H1 (cell line): Measurements from ENCODE around the gene LSM4. TPM values are rescaled to one million over a fixed set of nuclear protein-coding genes. Genes with fewer than 3 reads are reported as not detected.

Source experiments
- CTCF ChIA-PET: fragments of 300-600 bp; sonication (Branson Sonifier 250); formaldehyde crosslinking; loops from one replicate; lab custom pipeline; 2021; ENCODE audit not compliant: partially characterized antibody; lab: Charles Lee
- POLR2A ChIA-PET: fragments of 300-600 bp; sonication (Branson Sonifier 250); formaldehyde crosslinking; loops from one replicate; lab custom pipeline; 2021; ENCODE audit warnings: inconsistent platforms; ENCODE audit not compliant: partially characterized antibody; lab: Charles Lee
- DNase-seq, 2 experiments: peaks; one replicate each; pipeline versions ENCODE4 v3.0.0 to v3.0.0-alpha.2; 2010 to 2022; ENCODE audit warnings: low spot score in 2 of 2, low read depth in 1 of 2, mixed read lengths in 1 of 2
- FAIRE-seq: peaks from 2 replicates; lab custom pipeline; 2011; peaks lifted over from hg19 to GRCh38; lab: Jason Lieb, UNC
- H2AFZ ChIP-seq: 2 replicates; pipeline ENCODE4 v1.8.1; 2012; ENCODE audit warnings: low read length, inconsistent platforms
- H2AK5ac ChIP-seq: 2 replicates; pipeline ENCODE4 v1.6.1; 2013; ENCODE audit warnings: low read depth, low read length
- H2BK120ac ChIP-seq: replicated peaks from 2 replicates; pipeline ENCODE3; 2013; ENCODE audit warnings: low read depth, low read length, inconsistent platforms
- H2BK12ac ChIP-seq: 2 replicates; pipeline ENCODE4 v1.6.1; 2013; ENCODE audit warnings: low read depth, low read length
- H2BK15ac ChIP-seq: 2 replicates; pipeline ENCODE4 v1.6.1; 2013; ENCODE audit warnings: low read length
- H2BK20ac ChIP-seq: 2 replicates; pipeline ENCODE4 v1.6.1; 2013; ENCODE audit warnings: low read length
- H2BK5ac ChIP-seq: 2 replicates; pipeline ENCODE4 v1.6.1; 2013; ENCODE audit warnings: low read depth, low read length
- H3K14ac ChIP-seq: 2 replicates; pipeline ENCODE4 v1.6.1; 2013; ENCODE audit warnings: inconsistent platforms; ENCODE audit not compliant: insufficient read length
- H3K18ac ChIP-seq: 2 replicates; pipeline ENCODE4 v1.6.1; 2013; ENCODE audit warnings: low read length; ENCODE audit errors: extremely low read depth
- H3K23ac ChIP-seq: 2 replicates; pipeline ENCODE4 v1.6.1; 2013; ENCODE audit warnings: inconsistent platforms; ENCODE audit not compliant: insufficient read length
- H3K23me2 ChIP-seq: 2 replicates; pipeline ENCODE4 v1.6.1; 2013; ENCODE audit warnings: low read depth, low read length
- H3K27ac ChIP-seq: 2 replicates; pipeline ENCODE4 v1.6.1; 2011; ENCODE audit warnings: low read depth, low read length, inconsistent platforms
- H3K27me3 ChIP-seq, 4 experiments: replicated peaks in 1 of 4; 1 replicate in 1 of 4; 2 replicates in 3 of 4; pipeline versions ENCODE4 v1.6.1 to v1.8.1; 2011 to 2013; ENCODE audit warnings: low read length in 3 of 4, mild to moderate bottlenecking in 3 of 4, inconsistent platforms in 2 of 4, mixed read lengths in 2 of 4, moderate library complexity in 1 of 4; ENCODE audit not compliant: control insufficient read depth in 3 of 4, insufficient read depth in 3 of 4; ENCODE audit errors: extremely low read depth in 1 of 4
- H3K36me3 ChIP-seq, 4 experiments: 2 replicates each; pipeline versions ENCODE4 v1.6.1 to v1.8.1; 2011 to 2013; ENCODE audit warnings: mild to moderate bottlenecking in 4 of 4, low read length in 3 of 4, moderate library complexity in 2 of 4, control low read depth in 1 of 4, inconsistent platforms in 1 of 4; ENCODE audit not compliant: insufficient read depth in 4 of 4, control insufficient read depth in 2 of 4
- H3K4ac ChIP-seq: replicated peaks from 2 replicates; pipeline ENCODE3; 2013; ENCODE audit warnings: low read length, low read depth, mixed read lengths, inconsistent platforms; ENCODE audit not compliant: insufficient read length
- H3K4me1 ChIP-seq, 4 experiments: replicated peaks in 1 of 4; 1 replicate in 1 of 4; 2 replicates in 3 of 4; pipeline versions ENCODE4 v1.6.1 to v1.8.1; 2011 to 2013; ENCODE audit warnings: low read length in 3 of 4, inconsistent platforms in 2 of 4, mixed read lengths in 1 of 4; ENCODE audit not compliant: insufficient read depth in 4 of 4, control insufficient read depth in 3 of 4
- H3K4me2 ChIP-seq, 2 experiments: 2 replicates each; pipeline versions ENCODE4 v1.6.1 to v1.8.1; 2011 to 2013; ENCODE audit warnings: low read depth in 2 of 2, low read length in 2 of 2, control low read depth in 1 of 2, inconsistent platforms in 1 of 2, mild to moderate bottlenecking in 1 of 2; ENCODE audit not compliant: insufficient read depth in 1 of 2
- H3K4me3 ChIP-seq, 4 experiments: fragments of 200-600, 300-600 bp in 1 of 4; sonication (generic), shearing (Covaris generic), sonication (Bioruptor Twin) in 1 of 4; 2 replicates each; pipeline versions ENCODE4 v1.5.1 to v1.8.1; 2011 to 2016; ENCODE audit warnings: low read length in 4 of 4, low read depth in 3 of 4, control low read depth in 2 of 4, inconsistent platforms in 2 of 4, mild to moderate bottlenecking in 2 of 4, mixed read lengths in 1 of 4, moderate library complexity in 1 of 4; ENCODE audit not compliant: insufficient read depth in 2 of 4; ENCODE audit errors: extremely low read depth in 1 of 4
- H3K56ac ChIP-seq: replicated peaks from 2 replicates; pipeline ENCODE3; 2013; ENCODE audit warnings: low read depth, mild to moderate bottlenecking, mixed read lengths, low read length, inconsistent platforms; ENCODE audit not compliant: insufficient read length
- H3K79me1 ChIP-seq: 2 replicates; pipeline ENCODE4 v1.6.1; 2013; ENCODE audit warnings: low read depth, low read length, control low read depth
- H3K79me2 ChIP-seq, 2 experiments: 2 replicates each; pipeline versions ENCODE4 v1.6.1 to v1.8.1; 2012 to 2013; ENCODE audit warnings: low read length in 2 of 2, mild to moderate bottlenecking in 2 of 2, inconsistent platforms in 1 of 2; ENCODE audit not compliant: insufficient read depth in 2 of 2, control insufficient read depth in 1 of 2
- H3K9ac ChIP-seq, 4 experiments: replicated peaks in 1 of 4; 1 replicate in 1 of 4; 2 replicates in 3 of 4; pipeline versions ENCODE4 v1.6.1 to v1.8.1; 2011 to 2013; ENCODE audit warnings: low read depth in 3 of 4, low read length in 3 of 4, control low read depth in 2 of 4, mild to moderate bottlenecking in 2 of 4, moderate library complexity in 2 of 4, inconsistent platforms in 1 of 4; ENCODE audit errors: extremely low read depth in 1 of 4
- H3K9me3 ChIP-seq, 2 experiments: 2 replicates each; pipeline versions ENCODE4 v1.6.1 to v1.8.1; 2012 to 2013; ENCODE audit warnings: mild to moderate bottlenecking in 2 of 2, moderate library complexity in 2 of 2, control low read depth in 1 of 2, inconsistent platforms in 1 of 2, low read depth in 1 of 2, low read length in 1 of 2, mixed read lengths in 1 of 2; ENCODE audit not compliant: insufficient read depth in 2 of 2
- H4K20me1 ChIP-seq, 2 experiments: replicated peaks in 1 of 2; 2 replicates each; pipeline versions ENCODE3 to v1.8.1; 2011 to 2013; ENCODE audit warnings: inconsistent platforms in 2 of 2, low read length in 2 of 2, mild to moderate bottlenecking in 1 of 2; ENCODE audit not compliant: insufficient read depth in 2 of 2, control insufficient read depth in 1 of 2
- H4K5ac ChIP-seq: 2 replicates; pipeline ENCODE4 v1.6.1; 2013; ENCODE audit warnings: low read length, low read depth, mixed read lengths, inconsistent platforms; ENCODE audit not compliant: insufficient read length
- H4K8ac ChIP-seq: 2 replicates; pipeline ENCODE4 v1.8.0; 2013; ENCODE audit warnings: mild to moderate bottlenecking, moderate library complexity, low read length, inconsistent platforms; ENCODE audit not compliant: insufficient read depth; ENCODE audit errors: extremely low read depth
- H4K91ac ChIP-seq: replicated peaks from 2 replicates; pipeline ENCODE3; 2013; ENCODE audit warnings: low read length, mixed read lengths, inconsistent platforms; ENCODE audit not compliant: insufficient read length
- CBX5 ChIP-seq: fragments of 300-800, 300-1000 bp; sonication (generic); IDR thresholded peaks from 2 replicates; pipeline ENCODE4 v1.7.1; 2016; ENCODE audit warnings: antibody characterized with exemption, low read length, low read depth
- CHD2 ChIP-seq: IDR thresholded peaks from 2 replicates; pipeline ENCODE4 v1.6.1; 2012; ENCODE audit warnings: low read length, improper control_type of control experiment
- CTBP2 ChIP-seq: IDR thresholded peaks from 2 replicates; pipeline ENCODE4 v1.7.0; 2011; ENCODE audit warnings: borderline replicate concordance, mild to moderate bottlenecking, moderate library complexity, mixed read lengths, low read length; ENCODE audit not compliant: insufficient read depth, insufficient read length
- EP300 ChIP-seq, 2 experiments: IDR thresholded peaks; 1 replicate in 1 of 2; 2 replicates in 1 of 2; pipeline ENCODE4 v1.6.1; 2011 to 2012; ENCODE audit warnings: low read depth in 2 of 2, low read length in 2 of 2, mild to moderate bottlenecking in 2 of 2, borderline replicate concordance in 1 of 2, inconsistent platforms in 1 of 2, moderate library complexity in 1 of 2
- KDM1A ChIP-seq: fragments of 200-600, 300-600 bp; sonication (generic); IDR thresholded peaks from 2 replicates; pipeline ENCODE4 v1.7.1; 2016; ENCODE audit warnings: mild to moderate bottlenecking, low read length, borderline replicate concordance
- NANOG ChIP-seq: IDR thresholded peaks from 2 replicates; pipeline ENCODE4 v1.6.1; 2011; ENCODE audit warnings: low read length, low read depth, mild to moderate bottlenecking, inconsistent platforms; ENCODE audit not compliant: insufficient read depth, poor library complexity, severe bottlenecking
- NRF1 ChIP-seq: IDR thresholded peaks from 2 replicates; pipeline ENCODE4 v1.6.1; 2011; ENCODE audit warnings: mild to moderate bottlenecking, low read depth, low read length, improper control_type of control experiment
- USF2 ChIP-seq: IDR thresholded peaks from 2 replicates; pipeline ENCODE4 v1.6.1; 2011; ENCODE audit warnings: low read length, improper control_type of control experiment
- WGBS, 2 experiments: shearing (Covaris generic) in 1 of 2; methylation state at CpG; one replicate each; pipeline versions ENCODE4 v1.1.6 to v1.1.7; 2013 to 2015; ENCODE audit warnings: low lambda C conversion rate in 2 of 2, mixed read lengths in 2 of 2, inconsistent platforms in 1 of 2, low coverage in 1 of 2, missing lambda C conversion rate in 1 of 2; ENCODE audit not compliant: insufficient replicate concordance in 2 of 2, insufficient coverage in 1 of 2, insufficient read length in 1 of 2; ENCODE audit errors: extremely low coverage in 1 of 2, missing lambda C conversion rate in 1 of 2; 5-methylcytosine and 5-hydroxymethylcytosine counted together
- polyA plus RNA-seq, 7 experiments: library from polyadenylated mRNA; depleted of rRNA in 3 of 7; stranded (reverse) in 5 of 7; unstranded in 2 of 7; fragments of >200 nt in 5 of 7; fragments of 200-250 nt in 2 of 7; gene quantifications; 1 replicate in 5 of 7; 2 replicates in 1 of 7; 4 replicates in 1 of 7; pipeline versions ENCODE4 v1.2.1 to v1.2.3, GENCODE V29; 2011 to 2013; ENCODE audit warnings: missing spikeins in 2 of 7, mixed read lengths in 2 of 7
- total RNA-seq: library from RNA; stranded (reverse); fragmentation: NEBNext Ultra II Directional; extraction: Animal tissue kit (Norgen Biotek cat#: 25700); gene quantifications from 2 replicates; pipeline ENCODE4 v1.2.1, GENCODE V29; 2021

LSM4 gene
- total and polyA plus RNA-seq, 2 of the 8 experiments (the other 6 are each of a cell fraction or from before 2014, with no cell fraction given), result 302 to 319 TPM

GRCh38 chr19:18345296-18345695, 22.4 kb upstream of the LSM4 start:
- H3K79me1 ChIP-seq, result no peaks in the 10 kb centered on the region
- H2BK20ac ChIP-seq, result no peak overlapping the region
- no peak overlapping the region for H3K4ac ChIP-seq
- TF ChIP-seq KDM1A, result 0 out of 2 replicates have a peak, but pooled peaks have one; percentile 37
- TF ChIP-seq USF2, result no peak
- no peak for TF ChIP-seq CTBP2
- TF ChIP-seq CHD2, result no peak
- TF ChIP-seq NANOG, result no peak
- TF ChIP-seq NRF1, result no peak
- no peak for TF ChIP-seq EP300 (IDR thresholded peaks at IDR 0.05; ENCODE audit: borderline replicate concordance in 1 of 2, low read depth in 2 of 2, low read length in 2 of 2)
- no peak for TF ChIP-seq CBX5
- TF ChIP-seq, all 59 proteins: peak for 1
- Histone ChIP-seq H3K9me3 (no peaks in the 10 kb centered on the region), H2BK15ac (no peak overlapping the region), H3K23me2 (peaks cover 11% of the 10 kb centered on the region), H3K27me3 (no peaks in the 10 kb centered on the region), H4K91ac (no peak overlapping the region), H2BK12ac (no peak overlapping the region), H2AK5ac (no peak overlapping the region), H3K56ac (no peak overlapping the region), H4K20me1 (no peaks in the 10 kb centered on the region), H3K79me2 (peaks cover 0 to 4% of the 10 kb centered on the region in 2 experiments; a peak in 1 of 4 replicates), H3K4me1 (peaks cover 0 to 9% (median 5%) of the 10 kb centered on the region in 4 experiments; a peak in 5 of 7 replicates), H3K27ac (no peak overlapping the region), H3K4me2 (no peak overlapping the region), H3K4me3 (no peak overlapping the region), H3K36me3 (no peaks in the 10 kb centered on the region), H2AFZ (no peak overlapping the region), H3K14ac (no peak overlapping the region), H3K9ac (no peak overlapping the region), H2BK120ac (no peak overlapping the region), H4K8ac (no peak overlapping the region), H3K18ac (no peak overlapping the region), H4K5ac (no peak overlapping the region), H3K23ac (no peak overlapping the region), H2BK5ac (no peak overlapping the region)
- ChIA-PET CTCF (interaction anchor here (1.1 to 6.1 kb wide), 8 partner anchors 17 to 91 kb away, joined by 4 to 132 read pairs (median 6); partner anchors contain the start of gene SSBP4), POLR2A (interaction anchor here (1.6 to 20.2 kb wide), 2 partner anchors 64 to 67 kb away, joined by 11 to 224 read pairs; partner anchors contain the start of genes IQCN and JUND)
- FAIRE-seq, result no peak
- no peak for DNase-seq
- WGBS, 2 experiments, result 83% methylated on average over 6 of the region's 6 CpGs; no CpG with 5 or more reads in 1 of the 2 experiments
